ENCODE results near the gene PRPS2.

The PRPS2 gene

GRCh38 chrX:12791257-12792228 is at the start of gene PRPS2:
Gene PRPS2 (plus strand): TSS chrX:12791412. CDS start chrX:12791498, 86 bp downstream.
- DNase-seq, result no peak

GRCh38 chrX:12741416-12741815 is 49.8 kb upstream of the PRPS2 start:
- DNase-seq, result no peak

GRCh38 chrX:12747433-12747832 is 43.8 kb upstream of the PRPS2 start:
- DNase-seq, result no peak

- no peak for DNase-seq
These were observed 39.3 kb upstream of the PRPS2 start for GRCh38 chrX:12751887-12752286.

GRCh38 chrX:12753366-12753765 is 37.8 kb upstream of the PRPS2 start:
- no peak for DNase-seq

- DNase-seq, result no peak
These were observed 32.9 kb upstream of the PRPS2 start for GRCh38 chrX:12758291-12758690.

GRCh38 chrX:12767856-12768255 is 23.4 kb upstream of the PRPS2 start:
- DNase-seq, result no peak

GRCh38 chrX:12768491-12768890 is 22.7 kb upstream of the PRPS2 start:
- DNase-seq, result no peak

- no peak for DNase-seq
These were observed 20.8 kb upstream of the PRPS2 start for GRCh38 chrX:12770440-12770839.

- DNase-seq, result no peak
These were observed 19.7 kb upstream of the PRPS2 start for GRCh38 chrX:12771445-12772069.

GRCh38 chrX:12777670-12778069 is 13.5 kb upstream of the PRPS2 start:
- no peak for DNase-seq

GRCh38 chrX:12779534-12779933 is 11.7 kb upstream of the PRPS2 start:
- DNase-seq, result no peak

GRCh38 chrX:12788645-12789044 is 2.6 kb upstream of the PRPS2 start:
- DNase-seq, result no peak

GRCh38 chrX:12789976-12790375 is 1.2 kb upstream of the PRPS2 start:
- no peak for DNase-seq

- no peak for DNase-seq
These were observed 341 bp upstream of the PRPS2 start for GRCh38 chrX:12790885-12791256.

GRCh38 chrX:12792711-12793110 is 1.5 kb downstream of the PRPS2 start:
- DNase-seq, result no peak

- no peak for DNase-seq
These were observed 3.4 kb downstream of the PRPS2 start for GRCh38 chrX:12794654-12795053.

- no peak for DNase-seq
These were observed 7.4 kb downstream of the PRPS2 start for GRCh38 chrX:12798601-12799000.

GRCh38 chrX:12799118-12799517 is 7.9 kb downstream of the PRPS2 start:
- DNase-seq, result no peak

GRCh38 chrX:12802741-12803140 is 11.5 kb downstream of the PRPS2 start:
- no peak for DNase-seq

GRCh38 chrX:12804655-12805054 is 13.4 kb downstream of the PRPS2 start:
- DNase-seq, result no peak

- no peak for DNase-seq
These were observed 14.1 kb downstream of the PRPS2 start for GRCh38 chrX:12805333-12805732.

GRCh38 chrX:12811658-12812057 is 20.4 kb downstream of the PRPS2 start:
- no peak for DNase-seq

GRCh38 chrX:12814420-12814819 is 23.2 kb downstream of the PRPS2 start:
- DNase-seq, result no peak

Measured in DMS79 treated with DMSO at 0.1 percent for 48 hours (cell line).